ENCODE measurements around the gene GRB10.

DNA sequence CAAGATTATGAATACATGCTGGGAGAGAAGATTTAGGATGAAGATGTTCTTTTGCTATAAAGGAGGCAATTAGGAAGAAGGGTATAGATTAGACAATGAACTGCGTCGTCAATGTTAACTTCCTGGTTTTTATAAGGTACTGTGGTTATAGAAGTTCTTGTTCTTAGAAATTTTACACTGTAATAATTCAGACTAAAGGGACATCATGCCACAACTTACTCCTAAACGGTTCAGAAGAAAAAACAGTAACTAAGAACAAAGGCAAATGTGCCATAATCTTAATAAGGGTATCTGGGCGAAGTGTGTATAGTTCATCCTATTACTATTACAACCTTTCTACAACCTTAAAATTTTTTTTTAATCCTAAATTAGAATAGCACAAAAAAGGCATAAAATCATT, 186.2 kb downstream of the GRB10 start:
- TF ChIP-seq, protein P1, sequence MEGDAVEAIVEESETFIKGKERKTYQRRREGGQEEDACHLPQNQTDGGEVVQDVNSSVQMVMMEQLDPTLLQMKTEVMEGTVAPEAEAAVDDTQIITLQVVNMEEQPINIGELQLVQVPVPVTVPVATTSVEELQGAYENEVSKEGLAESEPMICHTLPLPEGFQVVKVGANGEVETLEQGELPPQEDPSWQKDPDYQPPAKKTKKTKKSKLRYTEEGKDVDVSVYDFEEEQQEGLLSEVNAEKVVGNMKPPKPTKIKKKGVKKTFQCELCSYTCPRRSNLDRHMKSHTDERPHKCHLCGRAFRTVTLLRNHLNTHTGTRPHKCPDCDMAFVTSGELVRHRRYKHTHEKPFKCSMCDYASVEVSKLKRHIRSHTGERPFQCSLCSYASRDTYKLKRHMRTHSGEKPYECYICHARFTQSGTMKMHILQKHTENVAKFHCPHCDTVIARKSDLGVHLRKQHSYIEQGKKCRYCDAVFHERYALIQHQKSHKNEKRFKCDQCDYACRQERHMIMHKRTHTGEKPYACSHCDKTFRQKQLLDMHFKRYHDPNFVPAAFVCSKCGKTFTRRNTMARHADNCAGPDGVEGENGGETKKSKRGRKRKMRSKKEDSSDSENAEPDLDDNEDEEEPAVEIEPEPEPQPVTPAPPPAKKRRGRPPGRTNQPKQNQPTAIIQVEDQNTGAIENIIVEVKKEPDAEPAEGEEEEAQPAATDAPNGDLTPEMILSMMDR (IDR thresholded peaks at IDR 0.05), result no peak
- no peak for TF ChIP-seq POLR2A (IDR thresholded peaks at IDR 0.05)

Measured in testis (tissue), 2 donors.